GM12891 (cell line): ENCODE data around the gene FNDC5.

Source experiments
- PAX5 ChIP-seq: IDR thresholded peaks from 2 replicates; pipeline ENCODE4 v1.6.1; 2011; ENCODE audit warnings: low read length, moderate library complexity, mild to moderate bottlenecking; ENCODE audit not compliant: insufficient read depth, severe bottlenecking
- POLR2AphosphoS5 ChIP-seq: IDR thresholded peaks from 2 replicates; pipeline ENCODE4 v1.6.1; 2011; ENCODE audit warnings: low read depth, low read length, control low read depth
- POU2F2 ChIP-seq: IDR thresholded peaks from 2 replicates; pipeline ENCODE4 v1.6.1; 2011; ENCODE audit warnings: low read depth, mild to moderate bottlenecking, control low read depth, low read length, moderate library complexity

DNA sequence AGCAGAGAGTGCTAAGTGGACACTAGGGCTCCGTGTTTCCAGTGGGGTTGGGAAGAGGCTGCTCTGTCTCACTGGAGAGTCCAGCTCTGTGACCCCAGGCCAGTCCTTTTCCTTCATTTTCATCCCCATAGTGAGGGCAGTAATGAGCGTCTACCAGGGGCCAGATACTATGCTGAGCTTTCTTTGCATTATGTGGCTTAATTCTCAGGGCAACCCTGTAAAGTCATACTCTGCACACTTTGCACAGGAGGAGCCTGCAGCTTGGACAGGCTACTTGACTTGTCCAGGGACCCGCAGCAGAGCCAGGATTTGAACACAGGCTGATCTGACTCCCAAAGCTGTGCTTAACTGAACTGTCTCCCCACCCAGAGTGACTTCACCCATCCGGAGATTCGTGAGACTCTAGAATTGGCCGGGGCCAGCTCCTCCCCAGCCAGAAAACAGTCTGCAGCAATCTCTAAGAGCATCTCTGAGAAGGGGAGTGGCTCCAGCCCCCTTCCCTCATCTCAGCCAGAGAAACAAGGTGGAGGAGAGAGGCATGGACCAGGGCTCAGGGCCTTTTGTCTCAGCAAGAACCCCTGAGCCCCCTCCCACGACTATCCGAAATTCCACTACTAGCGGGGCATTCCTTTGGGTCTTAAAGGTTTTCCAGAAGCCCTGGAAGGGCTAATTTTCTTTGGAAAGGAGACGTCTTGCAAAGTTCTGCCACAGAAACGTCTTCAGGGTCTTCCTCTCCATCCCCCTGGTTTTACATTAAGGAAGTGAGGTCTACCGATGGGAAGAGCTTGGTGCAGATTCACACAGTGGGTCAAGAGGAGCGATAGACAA, 866 bp upstream of the FNDC5 start:
- TF ChIP-seq PAX5 (no peak), POLR2AphosphoS5 (no peak), POU2F2 (no peak)
